Measurements from ENCODE around the gene PTPN4. TPM values are rescaled to one million over a fixed set of nuclear protein-coding genes. Genes with fewer than 3 reads are reported as not detected.

The PTPN4 gene
- total and polyA plus RNA-seq, 2 experiments from 2014 or later, result 41.6 to 90.4 TPM

DNA sequence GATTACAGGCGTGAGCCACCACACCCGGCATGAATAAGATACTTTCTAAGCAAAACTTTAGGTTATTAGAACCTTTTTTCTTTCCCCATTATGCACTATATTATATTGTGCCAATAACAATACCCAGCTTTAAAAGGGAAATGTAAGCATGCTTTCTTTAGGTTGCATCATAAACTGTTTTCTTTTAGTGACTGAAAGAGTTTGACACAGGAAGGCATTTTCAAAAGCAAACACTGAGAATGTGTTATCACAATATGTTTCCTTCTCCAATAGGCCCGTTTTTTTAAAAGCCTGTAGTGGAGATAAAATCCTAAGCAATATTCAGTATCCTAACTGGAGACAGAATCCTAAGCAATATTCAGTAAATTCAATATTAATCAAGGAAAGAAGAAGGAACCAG, 236.4 kb downstream of the PTPN4 start:
- no peak for ATAC-seq
- Histone ChIP-seq H3K27ac (ENCODE audit: low read depth) (no peak overlapping the region), H3F3A (replicated peaks; ENCODE audit: low read depth) (no peaks in the 10 kb centered on the region), H3K36me3 (ENCODE audit: insufficient read depth) (no peaks in the 10 kb centered on the region), H3K27me3 (ENCODE audit: insufficient read depth) (peaks cover 6% of the 10 kb centered on the region; the same call in 1 of the 2 replicates), H2AFZ (0 out of 2 replicates have a peak overlapping the region, but pooled peaks have one; percentile 25), H3K4me1 (ENCODE audit: insufficient read depth) (no peaks in the 10 kb centered on the region), H3K4me3 (peak overlapping the region; percentile 52; the same call in 1 of the 2 replicates), H3K79me2 (replicated peaks; ENCODE audit: insufficient read depth) (no peaks in the 10 kb centered on the region), H4K20me1 (replicated peaks; ENCODE audit: insufficient read depth) (no peaks in the 10 kb centered on the region), H3K4me2 (peak overlapping the region; percentile 70; the same call in 1 of the 2 replicates), H3K9me2 (ENCODE audit: insufficient read depth) (no peaks in the 10 kb centered on the region; the same call in 1 of the 2 replicates)
- no peaks in the 10 kb centered on the region for H3K4me1 Mint-ChIP-seq
- H3K4me3 Mint-ChIP-seq, result no peak overlapping the region
- H3K36me3 Mint-ChIP-seq (ENCODE audit: low read depth), result no peaks in the 10 kb centered on the region
- no peaks in the 10 kb centered on the region for H3K27me3 Mint-ChIP-seq (ENCODE audit: insufficient read depth, low read depth, poor library complexity)
- no peak overlapping the region for H3K27ac Mint-ChIP-seq
- TF ChIP-seq CREB1 (CRISPR knock-in tag; IDR thresholded peaks at IDR 0.05; ENCODE audit: low read depth), result no peak
- no peak for TF ChIP-seq ZNF114 (CRISPR knock-in tag; IDR thresholded peaks at IDR 0.05)
- TF ChIP-seq, protein P1, sequence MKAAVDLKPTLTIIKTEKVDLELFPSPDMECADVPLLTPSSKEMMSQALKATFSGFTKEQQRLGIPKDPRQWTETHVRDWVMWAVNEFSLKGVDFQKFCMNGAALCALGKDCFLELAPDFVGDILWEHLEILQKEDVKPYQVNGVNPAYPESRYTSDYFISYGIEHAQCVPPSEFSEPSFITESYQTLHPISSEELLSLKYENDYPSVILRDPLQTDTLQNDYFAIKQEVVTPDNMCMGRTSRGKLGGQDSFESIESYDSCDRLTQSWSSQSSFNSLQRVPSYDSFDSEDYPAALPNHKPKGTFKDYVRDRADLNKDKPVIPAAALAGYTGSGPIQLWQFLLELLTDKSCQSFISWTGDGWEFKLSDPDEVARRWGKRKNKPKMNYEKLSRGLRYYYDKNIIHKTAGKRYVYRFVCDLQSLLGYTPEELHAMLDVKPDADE (IDR thresholded peaks at IDR 0.05), result no peak
- TF ChIP-seq POLR2AphosphoS5 (IDR thresholded peaks at IDR 0.05; ENCODE audit: low read depth), result no peak
- TF ChIP-seq, protein P2, sequence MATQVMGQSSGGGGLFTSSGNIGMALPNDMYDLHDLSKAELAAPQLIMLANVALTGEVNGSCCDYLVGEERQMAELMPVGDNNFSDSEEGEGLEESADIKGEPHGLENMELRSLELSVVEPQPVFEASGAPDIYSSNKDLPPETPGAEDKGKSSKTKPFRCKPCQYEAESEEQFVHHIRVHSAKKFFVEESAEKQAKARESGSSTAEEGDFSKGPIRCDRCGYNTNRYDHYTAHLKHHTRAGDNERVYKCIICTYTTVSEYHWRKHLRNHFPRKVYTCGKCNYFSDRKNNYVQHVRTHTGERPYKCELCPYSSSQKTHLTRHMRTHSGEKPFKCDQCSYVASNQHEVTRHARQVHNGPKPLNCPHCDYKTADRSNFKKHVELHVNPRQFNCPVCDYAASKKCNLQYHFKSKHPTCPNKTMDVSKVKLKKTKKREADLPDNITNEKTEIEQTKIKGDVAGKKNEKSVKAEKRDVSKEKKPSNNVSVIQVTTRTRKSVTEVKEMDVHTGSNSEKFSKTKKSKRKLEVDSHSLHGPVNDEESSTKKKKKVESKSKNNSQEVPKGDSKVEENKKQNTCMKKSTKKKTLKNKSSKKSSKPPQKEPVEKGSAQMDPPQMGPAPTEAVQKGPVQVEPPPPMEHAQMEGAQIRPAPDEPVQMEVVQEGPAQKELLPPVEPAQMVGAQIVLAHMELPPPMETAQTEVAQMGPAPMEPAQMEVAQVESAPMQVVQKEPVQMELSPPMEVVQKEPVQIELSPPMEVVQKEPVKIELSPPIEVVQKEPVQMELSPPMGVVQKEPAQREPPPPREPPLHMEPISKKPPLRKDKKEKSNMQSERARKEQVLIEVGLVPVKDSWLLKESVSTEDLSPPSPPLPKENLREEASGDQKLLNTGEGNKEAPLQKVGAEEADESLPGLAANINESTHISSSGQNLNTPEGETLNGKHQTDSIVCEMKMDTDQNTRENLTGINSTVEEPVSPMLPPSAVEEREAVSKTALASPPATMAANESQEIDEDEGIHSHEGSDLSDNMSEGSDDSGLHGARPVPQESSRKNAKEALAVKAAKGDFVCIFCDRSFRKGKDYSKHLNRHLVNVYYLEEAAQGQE (IDR thresholded peaks at IDR 0.05; ENCODE audit: unreplicated experiment), result no peak
- TF ChIP-seq EZH2 (IDR thresholded peaks at IDR 0.05; ENCODE audit: low read depth, unreplicated experiment), result no peak
- no peak for TF ChIP-seq JUNB (IDR thresholded peaks at IDR 0.05; ENCODE audit: unreplicated experiment)
- TF ChIP-seq, protein P3, sequence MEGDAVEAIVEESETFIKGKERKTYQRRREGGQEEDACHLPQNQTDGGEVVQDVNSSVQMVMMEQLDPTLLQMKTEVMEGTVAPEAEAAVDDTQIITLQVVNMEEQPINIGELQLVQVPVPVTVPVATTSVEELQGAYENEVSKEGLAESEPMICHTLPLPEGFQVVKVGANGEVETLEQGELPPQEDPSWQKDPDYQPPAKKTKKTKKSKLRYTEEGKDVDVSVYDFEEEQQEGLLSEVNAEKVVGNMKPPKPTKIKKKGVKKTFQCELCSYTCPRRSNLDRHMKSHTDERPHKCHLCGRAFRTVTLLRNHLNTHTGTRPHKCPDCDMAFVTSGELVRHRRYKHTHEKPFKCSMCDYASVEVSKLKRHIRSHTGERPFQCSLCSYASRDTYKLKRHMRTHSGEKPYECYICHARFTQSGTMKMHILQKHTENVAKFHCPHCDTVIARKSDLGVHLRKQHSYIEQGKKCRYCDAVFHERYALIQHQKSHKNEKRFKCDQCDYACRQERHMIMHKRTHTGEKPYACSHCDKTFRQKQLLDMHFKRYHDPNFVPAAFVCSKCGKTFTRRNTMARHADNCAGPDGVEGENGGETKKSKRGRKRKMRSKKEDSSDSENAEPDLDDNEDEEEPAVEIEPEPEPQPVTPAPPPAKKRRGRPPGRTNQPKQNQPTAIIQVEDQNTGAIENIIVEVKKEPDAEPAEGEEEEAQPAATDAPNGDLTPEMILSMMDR (conservative IDR thresholded peaks at IDR 0.05; ENCODE audit: low read depth in 2 of 2), result no peak
- TF ChIP-seq ZNF331 (CRISPR knock-in tag; IDR thresholded peaks at IDR 0.05; ENCODE audit: low read depth), result no peak
- no peak for TF ChIP-seq STAT1 (IDR thresholded peaks at IDR 0.05; ENCODE audit: unreplicated experiment)
- no peak for TF ChIP-seq NANOG (IDR thresholded peaks at IDR 0.05; ENCODE audit: borderline replicate concordance)
- no peak for TF ChIP-seq EZH2phosphoT487 (IDR thresholded peaks at IDR 0.05; ENCODE audit: unreplicated experiment)
- TF ChIP-seq, protein P4, sequence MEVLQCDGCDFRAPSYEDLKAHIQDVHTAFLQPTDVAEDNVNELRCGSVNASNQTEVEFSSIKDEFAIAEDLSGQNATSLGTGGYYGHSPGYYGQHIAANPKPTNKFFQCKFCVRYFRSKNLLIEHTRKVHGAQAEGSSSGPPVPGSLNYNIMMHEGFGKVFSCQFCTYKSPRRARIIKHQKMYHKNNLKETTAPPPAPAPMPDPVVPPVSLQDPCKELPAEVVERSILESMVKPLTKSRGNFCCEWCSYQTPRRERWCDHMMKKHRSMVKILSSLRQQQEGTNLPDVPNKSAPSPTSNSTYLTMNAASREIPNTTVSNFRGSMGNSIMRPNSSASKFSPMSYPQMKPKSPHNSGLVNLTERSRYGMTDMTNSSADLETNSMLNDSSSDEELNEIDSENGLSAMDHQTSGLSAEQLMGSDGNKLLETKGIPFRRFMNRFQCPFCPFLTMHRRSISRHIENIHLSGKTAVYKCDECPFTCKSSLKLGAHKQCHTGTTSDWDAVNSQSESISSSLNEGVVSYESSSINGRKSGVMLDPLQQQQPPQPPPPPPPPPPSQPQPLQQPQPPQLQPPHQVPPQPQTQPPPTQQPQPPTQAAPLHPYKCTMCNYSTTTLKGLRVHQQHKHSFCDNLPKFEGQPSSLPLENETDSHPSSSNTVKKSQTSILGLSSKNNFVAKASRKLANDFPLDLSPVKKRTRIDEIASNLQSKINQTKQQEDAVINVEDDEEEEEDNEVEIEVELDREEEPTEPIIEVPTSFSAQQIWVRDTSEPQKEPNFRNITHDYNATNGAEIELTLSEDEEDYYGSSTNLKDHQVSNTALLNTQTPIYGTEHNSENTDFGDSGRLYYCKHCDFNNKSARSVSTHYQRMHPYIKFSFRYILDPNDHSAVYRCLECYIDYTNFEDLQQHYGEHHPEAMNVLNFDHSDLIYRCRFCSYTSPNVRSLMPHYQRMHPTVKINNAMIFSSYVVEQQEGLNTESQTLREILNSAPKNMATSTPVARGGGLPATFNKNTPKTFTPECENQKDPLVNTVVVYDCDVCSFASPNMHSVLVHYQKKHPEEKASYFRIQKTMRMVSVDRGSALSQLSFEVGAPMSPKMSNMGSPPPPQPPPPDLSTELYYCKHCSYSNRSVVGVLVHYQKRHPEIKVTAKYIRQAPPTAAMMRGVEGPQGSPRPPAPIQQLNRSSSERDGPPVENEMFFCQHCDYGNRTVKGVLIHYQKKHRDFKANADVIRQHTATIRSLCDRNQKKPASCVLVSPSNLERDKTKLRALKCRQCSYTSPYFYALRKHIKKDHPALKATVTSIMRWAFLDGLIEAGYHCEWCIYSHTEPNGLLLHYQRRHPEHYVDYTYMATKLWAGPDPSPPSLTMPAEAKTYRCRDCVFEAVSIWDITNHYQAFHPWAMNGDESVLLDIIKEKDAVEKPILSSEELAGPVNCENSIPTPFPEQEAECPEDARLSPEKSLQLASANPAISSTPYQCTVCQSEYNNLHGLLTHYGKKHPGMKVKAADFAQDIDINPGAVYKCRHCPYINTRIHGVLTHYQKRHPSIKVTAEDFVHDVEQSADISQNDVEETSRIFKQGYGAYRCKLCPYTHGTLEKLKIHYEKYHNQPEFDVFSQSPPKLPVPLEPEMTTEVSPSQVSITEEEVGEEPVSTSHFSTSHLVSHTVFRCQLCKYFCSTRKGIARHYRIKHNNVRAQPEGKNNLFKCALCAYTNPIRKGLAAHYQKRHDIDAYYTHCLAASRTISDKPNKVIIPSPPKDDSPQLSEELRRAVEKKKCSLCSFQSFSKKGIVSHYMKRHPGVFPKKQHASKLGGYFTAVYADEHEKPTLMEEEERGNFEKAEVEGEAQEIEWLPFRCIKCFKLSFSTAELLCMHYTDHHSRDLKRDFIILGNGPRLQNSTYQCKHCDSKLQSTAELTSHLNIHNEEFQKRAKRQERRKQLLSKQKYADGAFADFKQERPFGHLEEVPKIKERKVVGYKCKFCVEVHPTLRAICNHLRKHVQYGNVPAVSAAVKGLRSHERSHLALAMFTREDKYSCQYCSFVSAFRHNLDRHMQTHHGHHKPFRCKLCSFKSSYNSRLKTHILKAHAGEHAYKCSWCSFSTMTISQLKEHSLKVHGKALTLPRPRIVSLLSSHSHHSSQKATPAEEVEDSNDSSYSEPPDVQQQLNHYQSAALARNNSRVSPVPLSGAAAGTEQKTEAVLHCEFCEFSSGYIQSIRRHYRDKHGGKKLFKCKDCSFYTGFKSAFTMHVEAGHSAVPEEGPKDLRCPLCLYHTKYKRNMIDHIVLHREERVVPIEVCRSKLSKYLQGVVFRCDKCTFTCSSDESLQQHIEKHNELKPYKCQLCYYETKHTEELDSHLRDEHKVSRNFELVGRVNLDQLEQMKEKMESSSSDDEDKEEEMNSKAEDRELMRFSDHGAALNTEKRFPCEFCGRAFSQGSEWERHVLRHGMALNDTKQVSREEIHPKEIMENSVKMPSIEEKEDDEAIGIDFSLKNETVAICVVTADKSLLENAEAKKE (CRISPR knock-in tag; IDR thresholded peaks at IDR 0.05), result no peak
- no peaks in the 10 kb centered on the region; the same call in 1 of the 3 replicates for H3K9me3 Mint-ChIP-seq
- DNase-seq (ENCODE audit: low spot score), result no peak

All from GM23338 (cell line).